SK-N-SH treated with all-trans-retinoic acid at 6 μM for 48 hours (cell line): Measurements from ENCODE around the gene CTNNAL1.

Experiments
- ATAC-seq: fragments of 200-7000 bp; cut with Tn5 transposase; 3 replicates; pipeline ENCODE4 v1.9.1; 2020; ENCODE audit warnings: mild to moderate bottlenecking, moderate library complexity
- ARNTL ChIP-seq: fragments of 450-650 bp; formaldehyde crosslinking; IDR thresholded peaks from 2 replicates; pipeline ENCODE4 v1.5.0; 2020; ENCODE audit warnings: low read depth, mild to moderate bottlenecking, moderate library complexity, borderline replicate concordance
- BACH2 ChIP-seq: fragments of 250-450 bp; sonication (Bioruptor Pico); IDR thresholded peaks from 2 replicates; pipeline ENCODE4 v1.9.0; 2021; ENCODE audit warnings: mild to moderate bottlenecking, borderline replicate concordance
- CSDC2 ChIP-seq: fragments of 250-450 bp; sonication (Bioruptor Pico); IDR thresholded peaks from 2 replicates; pipeline ENCODE4 v1.5.0; 2020; ENCODE audit warnings: mild to moderate bottlenecking, moderate library complexity
- ESRRG ChIP-seq: fragments of 250-450 bp; sonication (Bioruptor Pico); IDR thresholded peaks from 2 replicates; pipeline ENCODE4 v1.6.1; 2021; ENCODE audit warnings: mild to moderate bottlenecking
- GLIS3 ChIP-seq: fragments of 250-450 bp; sonication (Bioruptor Pico); IDR thresholded peaks from 2 replicates; pipeline ENCODE4 v1.5.0; 2020; ENCODE audit warnings: mild to moderate bottlenecking, moderate library complexity
- ISL1 ChIP-seq: fragments of 250-450 bp; sonication (Bioruptor Pico); IDR thresholded peaks from 2 replicates; pipeline ENCODE4 v2.1.2; 2022; ENCODE audit warnings: mild to moderate bottlenecking, moderate library complexity
- PPARA ChIP-seq: fragments of 250-450 bp; sonication (Bioruptor Pico); IDR thresholded peaks from 2 replicates; pipeline ENCODE4 v1.5.0; 2020; ENCODE audit warnings: mild to moderate bottlenecking, borderline replicate concordance
- RARB ChIP-seq: fragments of 250-450 bp; sonication (Bioruptor Pico); IDR thresholded peaks from 2 replicates; pipeline ENCODE4 v1.8.0; 2021; ENCODE audit warnings: mild to moderate bottlenecking, moderate library complexity
- SNAI2 ChIP-seq: fragments of 250-450 bp; sonication (Bioruptor Pico); IDR thresholded peaks from 2 replicates; pipeline ENCODE4 v1.5.0; 2020; ENCODE audit warnings: mild to moderate bottlenecking, moderate library complexity
- TCF4 ChIP-seq: fragments of 250-450 bp; sonication (Bioruptor Pico); IDR thresholded peaks from 2 replicates; pipeline ENCODE4 v1.8.0; 2021; ENCODE audit warnings: mild to moderate bottlenecking, moderate library complexity, borderline replicate concordance
- ZC3H10 ChIP-seq: fragments of 250-450 bp; sonication (Bioruptor Pico); IDR thresholded peaks from 2 replicates; pipeline ENCODE4 v1.5.1; 2021; ENCODE audit warnings: mild to moderate bottlenecking, moderate library complexity
- ZFP3 ChIP-seq: fragments of 250-450 bp; sonication (Bioruptor Pico); IDR thresholded peaks from 2 replicates; pipeline ENCODE4 v1.5.0; 2020; ENCODE audit warnings: mild to moderate bottlenecking, moderate library complexity
- ZFP30 ChIP-seq: fragments of 450-650 bp; formaldehyde crosslinking; IDR thresholded peaks from 2 replicates; pipeline ENCODE4 v1.5.0; 2022; ENCODE audit warnings: mild to moderate bottlenecking, moderate library complexity
- ZNF565 ChIP-seq: fragments of 450-650 bp; formaldehyde crosslinking; conservative IDR thresholded peaks from 2 replicates; pipeline ENCODE4 v1.5.0; 2020; ENCODE audit warnings: low read depth, mild to moderate bottlenecking, moderate library complexity
- ZNF70 ChIP-seq: fragments of 450-650 bp; formaldehyde crosslinking; IDR thresholded peaks from 2 replicates; pipeline ENCODE4 v1.5.0; 2020; ENCODE audit warnings: mild to moderate bottlenecking, moderate library complexity
- TF ChIP-seq, protein P1 (sequence below): fragments of 250-450 bp; sonication (Bioruptor Pico); IDR thresholded peaks from 2 replicates; pipeline ENCODE4 v1.5.1; 2021; ENCODE audit warnings: mild to moderate bottlenecking, moderate library complexity
- TF ChIP-seq, protein P2 (sequence below): fragments of 250-450 bp; sonication (Bioruptor Pico); IDR thresholded peaks from 2 replicates; pipeline ENCODE4 v1.5.0; 2020; ENCODE audit warnings: mild to moderate bottlenecking, moderate library complexity
- TF ChIP-seq, protein P3 (sequence below): fragments of 250-450 bp; sonication (Bioruptor Pico); IDR thresholded peaks from 2 replicates; pipeline ENCODE4 v1.8.0; 2021; ENCODE audit warnings: low read depth, mild to moderate bottlenecking, moderate library complexity, borderline replicate concordance
- TF ChIP-seq, protein P4 (sequence below): fragments of 250-450 bp; sonication (Bioruptor Pico); IDR thresholded peaks from 2 replicates; pipeline ENCODE4 v1.5.1; 2020; ENCODE audit warnings: low read depth, mild to moderate bottlenecking, moderate library complexity
- TF ChIP-seq, protein P5 (sequence below): fragments of 250-450 bp; sonication (Bioruptor Pico); IDR thresholded peaks from 2 replicates; pipeline ENCODE4 v1.8.0; 2020; ENCODE audit warnings: mild to moderate bottlenecking, moderate library complexity, borderline replicate concordance

The CTNNAL1 gene

GRCh38 chr9:109012009-109012875, 1.1 kb downstream of the CTNNAL1 start (continued):
- TF ChIP-seq, protein P1, sequence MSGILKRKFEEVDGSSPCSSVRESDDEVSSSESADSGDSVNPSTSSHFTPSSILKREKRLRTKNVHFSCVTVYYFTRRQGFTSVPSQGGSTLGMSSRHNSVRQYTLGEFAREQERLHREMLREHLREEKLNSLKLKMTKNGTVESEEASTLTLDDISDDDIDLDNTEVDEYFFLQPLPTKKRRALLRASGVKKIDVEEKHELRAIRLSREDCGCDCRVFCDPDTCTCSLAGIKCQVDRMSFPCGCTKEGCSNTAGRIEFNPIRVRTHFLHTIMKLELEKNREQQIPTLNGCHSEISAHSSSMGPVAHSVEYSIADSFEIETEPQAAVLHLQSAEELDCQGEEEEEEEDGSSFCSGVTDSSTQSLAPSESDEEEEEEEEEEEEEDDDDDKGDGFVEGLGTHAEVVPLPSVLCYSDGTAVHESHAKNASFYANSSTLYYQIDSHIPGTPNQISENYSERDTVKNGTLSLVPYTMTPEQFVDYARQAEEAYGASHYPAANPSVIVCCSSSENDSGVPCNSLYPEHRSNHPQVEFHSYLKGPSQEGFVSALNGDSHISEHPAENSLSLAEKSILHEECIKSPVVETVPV (CRISPR knock-in tag): no peak
- no peak for TF ChIP-seq RARB (CRISPR knock-in tag)
- no peak for TF ChIP-seq TCF4 (CRISPR knock-in tag)
- TF ChIP-seq, protein P2, sequence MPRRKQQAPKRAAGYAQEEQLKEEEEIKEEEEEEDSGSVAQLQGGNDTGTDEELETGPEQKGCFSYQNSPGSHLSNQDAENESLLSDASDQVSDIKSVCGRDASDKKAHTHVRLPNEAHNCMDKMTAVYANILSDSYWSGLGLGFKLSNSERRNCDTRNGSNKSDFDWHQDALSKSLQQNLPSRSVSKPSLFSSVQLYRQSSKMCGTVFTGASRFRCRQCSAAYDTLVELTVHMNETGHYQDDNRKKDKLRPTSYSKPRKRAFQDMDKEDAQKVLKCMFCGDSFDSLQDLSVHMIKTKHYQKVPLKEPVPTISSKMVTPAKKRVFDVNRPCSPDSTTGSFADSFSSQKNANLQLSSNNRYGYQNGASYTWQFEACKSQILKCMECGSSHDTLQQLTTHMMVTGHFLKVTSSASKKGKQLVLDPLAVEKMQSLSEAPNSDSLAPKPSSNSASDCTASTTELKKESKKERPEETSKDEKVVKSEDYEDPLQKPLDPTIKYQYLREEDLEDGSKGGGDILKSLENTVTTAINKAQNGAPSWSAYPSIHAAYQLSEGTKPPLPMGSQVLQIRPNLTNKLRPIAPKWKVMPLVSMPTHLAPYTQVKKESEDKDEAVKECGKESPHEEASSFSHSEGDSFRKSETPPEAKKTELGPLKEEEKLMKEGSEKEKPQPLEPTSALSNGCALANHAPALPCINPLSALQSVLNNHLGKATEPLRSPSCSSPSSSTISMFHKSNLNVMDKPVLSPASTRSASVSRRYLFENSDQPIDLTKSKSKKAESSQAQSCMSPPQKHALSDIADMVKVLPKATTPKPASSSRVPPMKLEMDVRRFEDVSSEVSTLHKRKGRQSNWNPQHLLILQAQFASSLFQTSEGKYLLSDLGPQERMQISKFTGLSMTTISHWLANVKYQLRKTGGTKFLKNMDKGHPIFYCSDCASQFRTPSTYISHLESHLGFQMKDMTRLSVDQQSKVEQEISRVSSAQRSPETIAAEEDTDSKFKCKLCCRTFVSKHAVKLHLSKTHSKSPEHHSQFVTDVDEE (CRISPR knock-in tag): no peak
- no peak for TF ChIP-seq ESRRG (CRISPR knock-in tag)
- TF ChIP-seq, protein P3, sequence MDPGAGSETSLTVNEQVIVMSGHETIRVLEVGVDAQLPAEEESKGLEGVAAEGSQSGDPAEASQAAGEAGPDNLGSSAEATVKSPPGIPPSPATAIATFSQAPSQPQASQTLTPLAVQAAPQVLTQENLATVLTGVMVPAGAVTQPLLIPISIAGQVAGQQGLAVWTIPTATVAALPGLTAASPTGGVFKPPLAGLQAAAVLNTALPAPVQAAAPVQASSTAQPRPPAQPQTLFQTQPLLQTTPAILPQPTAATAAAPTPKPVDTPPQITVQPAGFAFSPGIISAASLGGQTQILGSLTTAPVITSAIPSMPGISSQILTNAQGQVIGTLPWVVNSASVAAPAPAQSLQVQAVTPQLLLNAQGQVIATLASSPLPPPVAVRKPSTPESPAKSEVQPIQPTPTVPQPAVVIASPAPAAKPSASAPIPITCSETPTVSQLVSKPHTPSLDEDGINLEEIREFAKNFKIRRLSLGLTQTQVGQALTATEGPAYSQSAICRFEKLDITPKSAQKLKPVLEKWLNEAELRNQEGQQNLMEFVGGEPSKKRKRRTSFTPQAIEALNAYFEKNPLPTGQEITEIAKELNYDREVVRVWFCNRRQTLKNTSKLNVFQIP (CRISPR knock-in tag): no peak

DNA sequence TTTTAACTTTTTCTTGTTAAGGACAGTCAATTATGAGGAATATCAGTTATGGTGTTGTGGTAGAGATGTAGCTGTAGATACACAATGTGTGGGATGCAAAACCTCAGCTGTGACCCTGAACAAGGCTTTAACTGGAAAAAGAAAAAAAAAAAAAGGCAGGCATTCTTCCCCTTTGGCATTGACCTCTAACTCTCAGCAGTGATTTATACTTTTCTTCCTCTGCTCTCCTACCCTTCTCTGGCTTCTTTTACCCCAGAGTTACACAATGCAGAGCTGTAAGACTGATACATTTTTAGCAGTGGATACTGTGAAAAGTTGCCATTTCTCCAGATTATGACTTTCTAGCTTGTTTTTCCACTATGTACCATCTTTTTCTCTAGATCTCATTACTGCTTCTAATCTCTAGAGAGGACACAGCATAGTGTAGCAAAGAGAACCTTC, 2.0 kb downstream of the CTNNAL1 start:
- ATAC-seq: no peak
- TF ChIP-seq RARB (CRISPR knock-in tag) (no peak), ZFP3 (CRISPR knock-in tag) (no peak), ZNF565 (CRISPR knock-in tag) (no peak), TCF4 (CRISPR knock-in tag) (no peak), GLIS3 (CRISPR knock-in tag) (no peak), PPARA (CRISPR knock-in tag) (no peak), ESRRG (CRISPR knock-in tag) (no peak), SNAI2 (CRISPR knock-in tag) (no peak), ZC3H10 (CRISPR knock-in tag) (no peak), BACH2 (CRISPR knock-in tag) (no peak), ISL1 (no peak), ARNTL (CRISPR knock-in tag) (no peak), ZNF70 (CRISPR knock-in tag) (no peak), ZFP30 (CRISPR knock-in tag) (no peak), CSDC2 (CRISPR knock-in tag) (no peak)
- TF ChIP-seq, protein P3 (CRISPR knock-in tag): no peak
- TF ChIP-seq, protein P1 (CRISPR knock-in tag): no peak
- TF ChIP-seq, protein P4, sequence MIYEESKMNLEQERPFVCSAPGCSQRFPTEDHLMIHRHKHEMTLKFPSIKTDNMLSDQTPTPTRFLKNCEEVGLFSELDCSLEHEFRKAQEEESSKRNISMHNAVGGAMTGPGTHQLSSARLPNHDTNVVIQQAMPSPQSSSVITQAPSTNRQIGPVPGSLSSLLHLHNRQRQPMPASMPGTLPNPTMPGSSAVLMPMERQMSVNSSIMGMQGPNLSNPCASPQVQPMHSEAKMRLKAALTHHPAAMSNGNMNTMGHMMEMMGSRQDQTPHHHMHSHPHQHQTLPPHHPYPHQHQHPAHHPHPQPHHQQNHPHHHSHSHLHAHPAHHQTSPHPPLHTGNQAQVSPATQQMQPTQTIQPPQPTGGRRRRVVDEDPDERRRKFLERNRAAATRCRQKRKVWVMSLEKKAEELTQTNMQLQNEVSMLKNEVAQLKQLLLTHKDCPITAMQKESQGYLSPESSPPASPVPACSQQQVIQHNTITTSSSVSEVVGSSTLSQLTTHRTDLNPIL (CRISPR knock-in tag): no peak
- TF ChIP-seq, protein P2 (CRISPR knock-in tag): no peak
- TF ChIP-seq, protein P5, sequence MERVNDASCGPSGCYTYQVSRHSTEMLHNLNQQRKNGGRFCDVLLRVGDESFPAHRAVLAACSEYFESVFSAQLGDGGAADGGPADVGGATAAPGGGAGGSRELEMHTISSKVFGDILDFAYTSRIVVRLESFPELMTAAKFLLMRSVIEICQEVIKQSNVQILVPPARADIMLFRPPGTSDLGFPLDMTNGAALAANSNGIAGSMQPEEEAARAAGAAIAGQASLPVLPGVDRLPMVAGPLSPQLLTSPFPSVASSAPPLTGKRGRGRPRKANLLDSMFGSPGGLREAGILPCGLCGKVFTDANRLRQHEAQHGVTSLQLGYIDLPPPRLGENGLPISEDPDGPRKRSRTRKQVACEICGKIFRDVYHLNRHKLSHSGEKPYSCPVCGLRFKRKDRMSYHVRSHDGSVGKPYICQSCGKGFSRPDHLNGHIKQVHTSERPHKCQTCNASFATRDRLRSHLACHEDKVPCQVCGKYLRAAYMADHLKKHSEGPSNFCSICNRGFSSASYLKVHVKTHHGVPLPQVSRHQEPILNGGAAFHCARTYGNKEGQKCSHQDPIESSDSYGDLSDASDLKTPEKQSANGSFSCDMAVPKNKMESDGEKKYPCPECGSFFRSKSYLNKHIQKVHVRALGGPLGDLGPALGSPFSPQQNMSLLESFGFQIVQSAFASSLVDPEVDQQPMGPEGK (CRISPR knock-in tag): no peak
